ENCODE measurements around the gene LCLAT1.

LCLAT1 gene

GRCh38 chr2:30405260-30405605, 41.8 kb upstream of the LCLAT1 start:
- Histone ChIP-seq H3K9ac (ENCODE audit: low read length) (no peak overlapping the region), H4K20me1 (ENCODE audit: insufficient read depth, low read length) (no peaks in the 10 kb centered on the region), H3K27ac (ENCODE audit: low read depth, low read length, poor library complexity, severe bottlenecking) (no peak overlapping the region), H3K9me2 (ENCODE audit: low read depth, low read length) (no peaks in the 10 kb centered on the region), H3K36me3 (ENCODE audit: insufficient read depth, low read length) (no peaks in the 10 kb centered on the region), H3K27me3 (ENCODE audit: insufficient read depth, low read length) (no peaks in the 10 kb centered on the region), H3F3A (ENCODE audit: insufficient read depth, low read length) (no peaks in the 10 kb centered on the region), H3K4me2 (ENCODE audit: low read length) (no peak overlapping the region), H2AFZ (ENCODE audit: low read length) (no peak overlapping the region), H3K79me2 (ENCODE audit: insufficient read depth, low read length) (no peaks in the 10 kb centered on the region), H3K9me3 (ENCODE audit: low read length) (no peaks in the 10 kb centered on the region), H3K4me1 (ENCODE audit: insufficient read depth, low read length, severe bottlenecking) (no peaks in the 10 kb centered on the region), H3K4me3 (ENCODE audit: low read depth, low read length, poor library complexity, severe bottlenecking) (no peak overlapping the region)
- TF ChIP-seq CTCF (IDR thresholded peaks at IDR 0.05; ENCODE audit: low read length) = no peak

- no peaks in the 10 kb centered on the region for H3K9me2 ChIP-seq (ENCODE audit: low read depth, low read length)
- H3K36me3 ChIP-seq (ENCODE audit: insufficient read depth, low read length) = no peaks in the 10 kb centered on the region
- H4K20me1 ChIP-seq (ENCODE audit: insufficient read depth, low read length) = no peaks in the 10 kb centered on the region
- H3F3A ChIP-seq (ENCODE audit: insufficient read depth, low read length) = no peaks in the 10 kb centered on the region
- no peaks in the 10 kb centered on the region for H3K4me1 ChIP-seq (ENCODE audit: insufficient read depth, low read length, severe bottlenecking)
- H3K9ac ChIP-seq (ENCODE audit: low read length) = no peak overlapping the region
- H3K9me3 ChIP-seq (ENCODE audit: low read length) = no peaks in the 10 kb centered on the region
- no peak overlapping the region for H3K27ac ChIP-seq (ENCODE audit: low read depth, low read length, poor library complexity, severe bottlenecking)
- no peaks in the 10 kb centered on the region for H3K27me3 ChIP-seq (ENCODE audit: insufficient read depth, low read length)
- H3K4me2 ChIP-seq (ENCODE audit: low read length) = no peak overlapping the region
- H2AFZ ChIP-seq (ENCODE audit: low read length) = no peak overlapping the region
- TF ChIP-seq CTCF (IDR thresholded peaks at IDR 0.05; ENCODE audit: low read length) = no peak
- TF ChIP-seq EZH2 (IDR thresholded peaks at IDR 0.05; ENCODE audit: borderline replicate concordance, low read length) = no peak
- H3K4me3 ChIP-seq (ENCODE audit: low read depth, low read length, poor library complexity, severe bottlenecking) = no peak overlapping the region
- no peaks in the 10 kb centered on the region for H3K79me2 ChIP-seq (ENCODE audit: insufficient read depth, low read length)
These were observed 40.2 kb upstream of the LCLAT1 start for GRCh38 chr2:30406853-30407252.

GRCh38 chr2:30408961-30409387, 38.1 kb upstream of the LCLAT1 start:
- Histone ChIP-seq H3K36me3 (ENCODE audit: insufficient read depth, low read length) (no peaks in the 10 kb centered on the region), H3K4me2 (ENCODE audit: low read length) (no peak overlapping the region), H3K9me3 (ENCODE audit: low read length) (no peaks in the 10 kb centered on the region), H3K9me2 (ENCODE audit: low read depth, low read length) (no peaks in the 10 kb centered on the region), H2AFZ (ENCODE audit: low read length) (no peak overlapping the region), H3K9ac (ENCODE audit: low read length) (no peak overlapping the region), H4K20me1 (ENCODE audit: insufficient read depth, low read length) (no peaks in the 10 kb centered on the region), H3F3A (ENCODE audit: insufficient read depth, low read length) (no peaks in the 10 kb centered on the region), H3K27me3 (ENCODE audit: insufficient read depth, low read length) (no peaks in the 10 kb centered on the region), H3K4me3 (ENCODE audit: low read depth, low read length, poor library complexity, severe bottlenecking) (no peak overlapping the region), H3K4me1 (ENCODE audit: insufficient read depth, low read length, severe bottlenecking) (no peaks in the 10 kb centered on the region), H3K27ac (ENCODE audit: low read depth, low read length, poor library complexity, severe bottlenecking) (no peak overlapping the region), H3K79me2 (ENCODE audit: insufficient read depth, low read length) (no peaks in the 10 kb centered on the region)
- TF ChIP-seq EZH2 (IDR thresholded peaks at IDR 0.05; ENCODE audit: borderline replicate concordance, low read length) (no peak), CTCF (IDR thresholded peaks at IDR 0.05; ENCODE audit: low read length) (no peak)

All from OCI-LY1 (cell line).